IMR-90 (cell line): ENCODE data around the gene CNST. TPM values are rescaled to one million over a fixed set of nuclear protein-coding genes. Genes with fewer than 3 reads are reported as not detected.

ENCODE experiments used
- ATAC-seq: fragments of 200-7000 bp; cut with Tn5 transposase; 2 replicates; pipeline ENCODE4 v1.9.1; 2020; ENCODE audit warnings: low read depth, mild to moderate bottlenecking, moderate library complexity
- BruUV-seq: library from RNA; stranded (reverse); fragments of 400-500 nt; replicated peaks from 2 replicates; lab custom pipeline; 2021; lab: Mats Ljungman, UMichigan
- CTCF ChIA-PET: fragments of 300-600 bp; formaldehyde crosslinking; extraction: SDS; loops from one replicate; lab custom pipeline; 2021; ENCODE audit warnings: antibody characterized with exemption; lab: Yijun Ruan, JAX
- POLR2A ChIA-PET: fragments of 300-600 bp; sonication (Branson Sonifier 250); formaldehyde crosslinking; loops from one replicate; lab custom pipeline; 2022; ENCODE audit warnings: antibody characterized with exemption; ENCODE audit not compliant: unreplicated experiment; lab: Charles Lee
- DNase-seq: peaks from one replicate; pipeline ENCODE4 v3.0.0; 2013
- H2AFZ ChIP-seq: replicated peaks from 2 replicates; pipeline ENCODE3; 2013; ENCODE audit warnings: low read length, mild to moderate bottlenecking; ENCODE audit not compliant: poor library complexity
- H2AK5ac ChIP-seq: 2 replicates; pipeline ENCODE4 v1.6.1; 2013; ENCODE audit warnings: low read depth, low read length, inconsistent platforms
- H2AK9ac ChIP-seq: replicated peaks from 2 replicates; pipeline ENCODE3; 2013; ENCODE audit warnings: mild to moderate bottlenecking, low read depth, low read length, moderate library complexity; ENCODE audit not compliant: poor library complexity
- H2BK120ac ChIP-seq: 2 replicates; pipeline ENCODE4 v1.6.1; 2013; ENCODE audit warnings: low read depth, low read length, inconsistent platforms
- H2BK15ac ChIP-seq: 3 replicates; pipeline ENCODE4 v1.6.1; 2013; ENCODE audit warnings: low read depth, low read length, inconsistent platforms
- H2BK20ac ChIP-seq: 2 replicates; pipeline ENCODE4 v1.6.1; 2013; ENCODE audit warnings: low read depth, mild to moderate bottlenecking, inconsistent platforms, low read length, moderate library complexity
- H2BK5ac ChIP-seq: 2 replicates; pipeline ENCODE4 v1.6.1; 2013; ENCODE audit warnings: mild to moderate bottlenecking, low read depth, low read length, inconsistent platforms; ENCODE audit not compliant: poor library complexity, severe bottlenecking
- H3K14ac ChIP-seq: replicated peaks from 2 replicates; pipeline ENCODE4 v1.6.1; 2013; ENCODE audit warnings: low read depth, low read length, inconsistent platforms
- H3K18ac ChIP-seq: 2 replicates; pipeline ENCODE4 v1.6.1; 2013; ENCODE audit warnings: low read depth, low read length, control low read depth
- H3K23ac ChIP-seq: 2 replicates; pipeline ENCODE4 v1.6.1; 2013; ENCODE audit warnings: low read depth, low read length, inconsistent platforms
- H3K27ac ChIP-seq: 2 replicates; pipeline ENCODE4 v1.5.1; 2013; ENCODE audit warnings: mild to moderate bottlenecking, control low read depth, low read length; ENCODE audit not compliant: insufficient read depth
- H3K27me3 ChIP-seq: 2 replicates; pipeline ENCODE4 v1.6.1; 2013; ENCODE audit warnings: low read length; ENCODE audit not compliant: control insufficient read depth, insufficient read depth
- H3K36me3 ChIP-seq: 2 replicates; pipeline ENCODE4 v1.6.1; 2013; ENCODE audit warnings: low read length, mixed read lengths; ENCODE audit not compliant: control insufficient read depth, insufficient read depth
- H3K4ac ChIP-seq: 2 replicates; pipeline ENCODE4 v1.6.1; 2013; ENCODE audit warnings: low read depth, low read length, inconsistent platforms
- H3K4me1 ChIP-seq: 2 replicates; pipeline ENCODE4 v1.6.1; 2013; ENCODE audit warnings: low read length, mixed read lengths; ENCODE audit not compliant: control insufficient read depth, insufficient read depth
- H3K4me2 ChIP-seq: 2 replicates; pipeline ENCODE4 v1.6.1; 2013; ENCODE audit warnings: low read depth, mild to moderate bottlenecking, control low read depth, low read length, moderate library complexity
- H3K4me3 ChIP-seq: 2 replicates; pipeline ENCODE4 v1.5.1; 2013; ENCODE audit warnings: low read depth, mild to moderate bottlenecking, control low read depth, low read length, moderate library complexity; ENCODE audit not compliant: insufficient read depth
- H3K56ac ChIP-seq: 2 replicates; pipeline ENCODE4 v1.6.1; 2013; ENCODE audit warnings: low read length, inconsistent platforms; ENCODE audit not compliant: insufficient read depth; ENCODE audit errors: extremely low read depth
- H3K79me1 ChIP-seq, 2 experiments: 2 replicates each; pipeline ENCODE4 v1.6.1; 2013; ENCODE audit warnings: low read length in 2 of 2, inconsistent platforms in 1 of 2, low read depth in 1 of 2
- H3K9ac ChIP-seq: 2 replicates; pipeline ENCODE4 v1.6.1; 2013; ENCODE audit warnings: low read depth, low read length, control low read depth
- H3K9me1 ChIP-seq: 2 replicates; pipeline ENCODE4 v1.6.1; 2013; ENCODE audit warnings: low read length, inconsistent platforms; ENCODE audit not compliant: insufficient read depth
- H3K9me3 ChIP-seq: 2 replicates; pipeline ENCODE4 v1.6.1; 2013; ENCODE audit warnings: low read length; ENCODE audit not compliant: control insufficient read depth, insufficient read depth
- H4K20me1 ChIP-seq: 2 replicates; pipeline ENCODE4 v1.6.1; 2013; ENCODE audit warnings: low read length, inconsistent platforms; ENCODE audit not compliant: insufficient read depth
- H4K5ac ChIP-seq: 2 replicates; pipeline ENCODE4 v1.6.1; 2013; ENCODE audit warnings: mild to moderate bottlenecking, low read depth, low read length, control low read depth
- H4K8ac ChIP-seq, 2 experiments: 2 replicates each; pipeline ENCODE4 v1.6.1; 2013; ENCODE audit warnings: low read depth in 2 of 2, low read length in 2 of 2, control low read depth in 1 of 2, inconsistent platforms in 1 of 2
- H4K91ac ChIP-seq: 2 replicates; pipeline ENCODE4 v1.6.1; 2013; ENCODE audit warnings: low read depth, low read length, inconsistent platforms; ENCODE audit not compliant: insufficient read depth
- BHLHE40 ChIP-seq: fragments of 150-350 bp; IDR thresholded peaks from 2 replicates; pipeline ENCODE4 v1.6.1; 2016; ENCODE audit warnings: mild to moderate bottlenecking, low read depth, low read length
- CEBPB ChIP-seq: IDR thresholded peaks from 2 replicates; pipeline ENCODE4 v1.6.1; 2012; ENCODE audit warnings: low read depth, low read length, improper control_type of control experiment
- CHD1 ChIP-seq: IDR thresholded peaks from 2 replicates; pipeline ENCODE4 v1.6.1; 2012; ENCODE audit warnings: low read depth, low read length, improper control_type of control experiment
- MAFK ChIP-seq: IDR thresholded peaks from 2 replicates; pipeline ENCODE4 v1.6.1; 2012; ENCODE audit warnings: low read depth, low read length, improper control_type of control experiment
- MAZ ChIP-seq: IDR thresholded peaks from 2 replicates; pipeline ENCODE4 v1.6.1; 2012; ENCODE audit warnings: low read depth, mild to moderate bottlenecking, low read length, improper control_type of control experiment, moderate library complexity, borderline replicate concordance
- NFE2L2 ChIP-seq: fragments of 150-350 bp; IDR thresholded peaks from 2 replicates; pipeline ENCODE4 v1.6.1; 2016; ENCODE audit warnings: low read depth, mild to moderate bottlenecking, low read length
- POLR2A ChIP-seq: IDR thresholded peaks from 2 replicates; pipeline ENCODE4 v1.6.1; 2012; ENCODE audit warnings: mild to moderate bottlenecking, low read depth, low read length
- RAD21 ChIP-seq: IDR thresholded peaks from 2 replicates; pipeline ENCODE4 v1.6.1; 2012; ENCODE audit warnings: low read length, improper control_type of control experiment
- RCOR1 ChIP-seq: IDR thresholded peaks from 2 replicates; pipeline ENCODE4 v1.6.1; 2012; ENCODE audit warnings: mild to moderate bottlenecking, low read length, improper control_type of control experiment; ENCODE audit not compliant: insufficient replicate concordance
- RFX5 ChIP-seq: IDR thresholded peaks from 2 replicates; pipeline ENCODE4 v1.8.0; 2012; ENCODE audit warnings: low read depth, mild to moderate bottlenecking, low read length, moderate library complexity
- WGBS, 2 experiments: methylation state at CpG; one replicate each; pipeline versions ENCODE4 v1.1.5 to v1.1.7; 2013; ENCODE audit warnings: missing lambda C conversion rate in 2 of 2; ENCODE audit not compliant: insufficient read length in 1 of 2; ENCODE audit errors: extremely low coverage in 2 of 2; 5-methylcytosine and 5-hydroxymethylcytosine counted together
- dilution Hi-C: fragments of 300-500 bp; cut with HindIII; formaldehyde crosslinking; loops from one replicate; pipeline ENCODE4 v1.14.3; 2018; ENCODE audit warnings: low sequenced_read_pairs; ENCODE audit not compliant: unreplicated experiment
- in situ Hi-C: fragments of 300-500 bp; cut with MboI; formaldehyde crosslinking; loops from 3 replicates; pipeline ENCODE4 v1.14.3; 2019; ENCODE audit warnings: low sequenced_read_pairs, inconsistent platforms, mixed read lengths
- intact Hi-C: fragments of 100-400 bp; cut with micrococcal nuclease; formaldehyde crosslinking; loops from 2 replicates; pipeline ENCODE4 v1.10.0; 2022
- polyA plus RNA-seq, 3 experiments: library from polyadenylated mRNA; depleted of rRNA; stranded (reverse); fragments of >200 nt; gene quantifications; 2 replicates each; pipeline ENCODE4 v1.2.3, GENCODE V29; 2012; ENCODE audit warnings: low replicate concordance in 1 of 3
- total RNA-seq: library from RNA; depleted of rRNA; stranded (reverse); fragments of >200 nt; gene quantifications from 2 replicates; pipeline ENCODE4 v1.2.3, GENCODE V29; 2012
- TF ChIP-seq, protein P1 (sequence below): fragments of 150-350 bp; IDR thresholded peaks from 2 replicates; pipeline ENCODE4 v1.6.1; 2017; ENCODE audit warnings: mild to moderate bottlenecking, antibody characterized with exemption, low read length, low read depth
- TF ChIP-seq, protein P2 (sequence below): conservative IDR thresholded peaks from 2 replicates; pipeline ENCODE4 v1.5.1; 2012; ENCODE audit warnings: mild to moderate bottlenecking, low read depth, low read length, improper control_type of control experiment
- TF ChIP-seq, protein P3 (sequence below): fragments of 150-350 bp; IDR thresholded peaks from 2 replicates; pipeline ENCODE4 v1.6.1; 2016; ENCODE audit warnings: low read depth, mild to moderate bottlenecking, low read length, moderate library complexity, borderline replicate concordance

CNST gene
- total and polyA plus RNA-seq, 2 of the 4 experiments (the other 2 are of a cell fraction) = 15.4 to 25.5 TPM

DNA sequence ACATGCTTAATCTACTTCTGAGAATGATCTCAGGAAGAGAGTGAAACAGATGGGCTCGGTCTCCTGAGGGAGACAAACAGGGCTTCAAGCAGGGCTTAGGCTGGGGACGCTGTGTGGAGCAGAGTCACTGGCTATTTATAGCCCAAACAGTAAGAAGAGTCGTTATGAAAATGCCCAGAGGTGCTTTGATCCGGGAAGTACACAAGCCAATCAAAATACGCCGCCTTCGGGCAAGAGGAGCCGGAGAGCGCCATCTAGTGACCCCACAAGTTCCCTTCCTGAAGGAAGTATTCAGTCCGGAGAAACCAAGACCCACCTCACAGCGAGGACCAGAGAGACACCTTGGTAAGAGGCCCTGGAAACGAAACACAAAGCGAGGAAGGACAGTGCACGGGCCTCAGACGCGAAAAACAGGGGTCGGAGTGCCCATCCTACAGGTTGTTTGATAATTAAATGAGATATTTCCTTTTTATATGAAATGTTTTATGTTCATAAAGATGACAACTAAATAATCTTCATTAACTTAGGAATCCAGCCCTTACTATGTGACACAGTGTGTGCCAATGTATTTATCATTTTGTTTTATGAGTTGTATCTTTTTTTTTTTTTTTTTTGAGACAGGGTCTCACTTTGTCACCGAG, 133.0 kb downstream of the CNST start:
- ChIA-PET CTCF (interaction anchor here (0.7 kb wide), 2 partner anchors 15 to 126 kb away, joined by 4 to 5 read pairs; no protein-coding TSS in a partner anchor), POLR2A (no interaction called here)
- no peak overlapping the region; the same call in 1 of the 2 replicates for H2AK5ac ChIP-seq
- WGBS, 2 experiments = 100% methylated on average over 1 of the region's 18 CpGs; no CpG with 5 or more reads in 1 of the 2 experiments
- H2BK20ac ChIP-seq = peak overlapping the region; percentile 88
- H4K8ac ChIP-seq = peak overlapping the region; percentile 17 to 95
- H3K4me3 ChIP-seq = peak overlapping the region; percentile 15; the same call in 1 of the 2 replicates
- BruUV-seq = no TSS peak
- peak overlapping the region; percentile 97 for H3K14ac ChIP-seq
- H3K4me1 ChIP-seq = no peaks in the 10 kb centered on the region
- H2BK15ac ChIP-seq = peak overlapping the region; percentile 95; the same call in 2 of the 3 replicates
- peak overlapping the region; percentile 94 for H2AK9ac ChIP-seq
- peak overlapping the region; percentile 33; the same call in 1 of the 2 replicates for H3K27ac ChIP-seq
- peak overlapping the region; percentile 97 for H3K23ac ChIP-seq
- peak overlapping the region; percentile 69 for H3K4me2 ChIP-seq
- peak overlapping the region; percentile 95 for H2BK120ac ChIP-seq
- DNase-seq (peak; percentile 96), ATAC-seq (peak; percentile 95)
- dilution Hi-C loops (no loop called here), intact Hi-C loops (loop anchor here (1.0 kb wide), 2 partner anchors 133 to 202 kb away; partner anchors contain the start of genes CNST and TFB2M), in situ Hi-C loops (loop anchor here (25.0 kb wide), 1 partner anchor 1537 kb away; the partner anchor contains the start of gene KIF26B)
- peak overlapping the region; percentile 53 for H2BK5ac ChIP-seq
- H3K4ac ChIP-seq = peak overlapping the region; percentile 92; the same call in 1 of the 2 replicates
- H4K5ac ChIP-seq = peak overlapping the region; percentile 61; the same call in 1 of the 2 replicates
- no peaks in the 10 kb centered on the region for H3K27me3 ChIP-seq
- peak overlapping the region; percentile 98 for H2AFZ ChIP-seq
- peak overlapping the region; percentile 8; the same call in 1 of the 2 replicates for H3K56ac ChIP-seq
- no peaks in the 10 kb centered on the region for H3K36me3 ChIP-seq
- peak overlapping the region; percentile 70 for H3K9ac ChIP-seq
- H3K79me1 ChIP-seq = no peaks in the 10 kb centered on the region
- no peaks in the 10 kb centered on the region for H4K20me1 ChIP-seq
- 0 out of 2 replicates have a peak, but pooled peaks cover 2% of the 10 kb centered on the region for H3K9me3 ChIP-seq
- H3K9me1 ChIP-seq = 0 out of 2 replicates have a peak, but pooled peaks cover 5% of the 10 kb centered on the region
- peak overlapping the region; percentile 79 for H4K91ac ChIP-seq
- H3K18ac ChIP-seq = peak overlapping the region; percentile 11; the same call in 1 of the 2 replicates
- no peak for TF ChIP-seq RCOR1
- TF ChIP-seq POLR2A = peak; percentile 32; the same call in 1 of the 2 replicates
- TF ChIP-seq, protein P1, sequence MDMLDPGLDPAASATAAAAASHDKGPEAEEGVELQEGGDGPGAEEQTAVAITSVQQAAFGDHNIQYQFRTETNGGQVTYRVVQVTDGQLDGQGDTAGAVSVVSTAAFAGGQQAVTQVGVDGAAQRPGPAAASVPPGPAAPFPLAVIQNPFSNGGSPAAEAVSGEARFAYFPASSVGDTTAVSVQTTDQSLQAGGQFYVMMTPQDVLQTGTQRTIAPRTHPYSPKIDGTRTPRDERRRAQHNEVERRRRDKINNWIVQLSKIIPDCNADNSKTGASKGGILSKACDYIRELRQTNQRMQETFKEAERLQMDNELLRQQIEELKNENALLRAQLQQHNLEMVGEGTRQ = no peak
- TF ChIP-seq BHLHE40 = no peak
- 0 out of 2 replicates have a peak, but pooled peaks have one; percentile 53 for TF ChIP-seq RFX5
- TF ChIP-seq, protein P2, sequence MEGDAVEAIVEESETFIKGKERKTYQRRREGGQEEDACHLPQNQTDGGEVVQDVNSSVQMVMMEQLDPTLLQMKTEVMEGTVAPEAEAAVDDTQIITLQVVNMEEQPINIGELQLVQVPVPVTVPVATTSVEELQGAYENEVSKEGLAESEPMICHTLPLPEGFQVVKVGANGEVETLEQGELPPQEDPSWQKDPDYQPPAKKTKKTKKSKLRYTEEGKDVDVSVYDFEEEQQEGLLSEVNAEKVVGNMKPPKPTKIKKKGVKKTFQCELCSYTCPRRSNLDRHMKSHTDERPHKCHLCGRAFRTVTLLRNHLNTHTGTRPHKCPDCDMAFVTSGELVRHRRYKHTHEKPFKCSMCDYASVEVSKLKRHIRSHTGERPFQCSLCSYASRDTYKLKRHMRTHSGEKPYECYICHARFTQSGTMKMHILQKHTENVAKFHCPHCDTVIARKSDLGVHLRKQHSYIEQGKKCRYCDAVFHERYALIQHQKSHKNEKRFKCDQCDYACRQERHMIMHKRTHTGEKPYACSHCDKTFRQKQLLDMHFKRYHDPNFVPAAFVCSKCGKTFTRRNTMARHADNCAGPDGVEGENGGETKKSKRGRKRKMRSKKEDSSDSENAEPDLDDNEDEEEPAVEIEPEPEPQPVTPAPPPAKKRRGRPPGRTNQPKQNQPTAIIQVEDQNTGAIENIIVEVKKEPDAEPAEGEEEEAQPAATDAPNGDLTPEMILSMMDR = peak; percentile 97
- no peak for TF ChIP-seq CEBPB
- TF ChIP-seq MAFK = no peak
- no peak for TF ChIP-seq MAZ
- TF ChIP-seq, protein P3, sequence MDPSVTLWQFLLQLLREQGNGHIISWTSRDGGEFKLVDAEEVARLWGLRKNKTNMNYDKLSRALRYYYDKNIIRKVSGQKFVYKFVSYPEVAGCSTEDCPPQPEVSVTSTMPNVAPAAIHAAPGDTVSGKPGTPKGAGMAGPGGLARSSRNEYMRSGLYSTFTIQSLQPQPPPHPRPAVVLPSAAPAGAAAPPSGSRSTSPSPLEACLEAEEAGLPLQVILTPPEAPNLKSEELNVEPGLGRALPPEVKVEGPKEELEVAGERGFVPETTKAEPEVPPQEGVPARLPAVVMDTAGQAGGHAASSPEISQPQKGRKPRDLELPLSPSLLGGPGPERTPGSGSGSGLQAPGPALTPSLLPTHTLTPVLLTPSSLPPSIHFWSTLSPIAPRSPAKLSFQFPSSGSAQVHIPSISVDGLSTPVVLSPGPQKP = no peak
- TF ChIP-seq RAD21 = peak; percentile 82
- TF ChIP-seq NFE2L2 = no peak
- no peak for TF ChIP-seq CHD1
